IMR-90 (cell line): ENCODE results near the gene NOL12.

ENCODE experiments used
- BHLHE40 ChIP-seq: fragments of 150-350 bp; IDR thresholded peaks from 2 replicates; pipeline ENCODE4 v1.6.1; 2016; ENCODE audit warnings: mild to moderate bottlenecking, low read depth, low read length
- CEBPB ChIP-seq: IDR thresholded peaks from 2 replicates; pipeline ENCODE4 v1.6.1; 2012; ENCODE audit warnings: low read depth, low read length, improper control_type of control experiment
- POLR2A ChIP-seq: IDR thresholded peaks from 2 replicates; pipeline ENCODE4 v1.6.1; 2012; ENCODE audit warnings: mild to moderate bottlenecking, low read depth, low read length
- RAD21 ChIP-seq: IDR thresholded peaks from 2 replicates; pipeline ENCODE4 v1.6.1; 2012; ENCODE audit warnings: low read length, improper control_type of control experiment
- RFX5 ChIP-seq: IDR thresholded peaks from 2 replicates; pipeline ENCODE4 v1.8.0; 2012; ENCODE audit warnings: low read depth, mild to moderate bottlenecking, low read length, moderate library complexity
- TF ChIP-seq, protein P1 (sequence below): conservative IDR thresholded peaks from 2 replicates; pipeline ENCODE4 v1.5.1; 2012; ENCODE audit warnings: mild to moderate bottlenecking, low read depth, low read length, improper control_type of control experiment

DNA sequence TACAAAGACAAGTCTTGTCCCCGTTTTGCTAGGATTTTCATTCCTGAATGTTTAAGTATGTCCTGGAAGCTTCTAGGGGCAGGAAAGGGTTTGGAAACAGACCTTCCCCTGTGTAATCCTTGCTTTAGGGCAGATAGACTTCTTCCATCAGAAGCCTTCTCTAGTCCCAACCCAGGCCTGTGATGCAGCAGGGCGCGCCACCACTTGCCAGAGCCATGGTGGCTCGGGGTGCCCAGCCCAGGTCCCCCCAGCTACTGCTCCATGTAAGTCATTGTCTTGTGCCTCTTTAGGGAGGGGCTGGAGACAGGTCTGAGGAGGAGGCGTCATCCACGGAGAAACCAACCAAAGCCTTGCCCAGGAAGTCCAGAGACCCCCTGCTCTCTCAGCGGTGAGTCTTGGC is 4.3 kb downstream of the NOL12 start:
- TF ChIP-seq, protein P1, sequence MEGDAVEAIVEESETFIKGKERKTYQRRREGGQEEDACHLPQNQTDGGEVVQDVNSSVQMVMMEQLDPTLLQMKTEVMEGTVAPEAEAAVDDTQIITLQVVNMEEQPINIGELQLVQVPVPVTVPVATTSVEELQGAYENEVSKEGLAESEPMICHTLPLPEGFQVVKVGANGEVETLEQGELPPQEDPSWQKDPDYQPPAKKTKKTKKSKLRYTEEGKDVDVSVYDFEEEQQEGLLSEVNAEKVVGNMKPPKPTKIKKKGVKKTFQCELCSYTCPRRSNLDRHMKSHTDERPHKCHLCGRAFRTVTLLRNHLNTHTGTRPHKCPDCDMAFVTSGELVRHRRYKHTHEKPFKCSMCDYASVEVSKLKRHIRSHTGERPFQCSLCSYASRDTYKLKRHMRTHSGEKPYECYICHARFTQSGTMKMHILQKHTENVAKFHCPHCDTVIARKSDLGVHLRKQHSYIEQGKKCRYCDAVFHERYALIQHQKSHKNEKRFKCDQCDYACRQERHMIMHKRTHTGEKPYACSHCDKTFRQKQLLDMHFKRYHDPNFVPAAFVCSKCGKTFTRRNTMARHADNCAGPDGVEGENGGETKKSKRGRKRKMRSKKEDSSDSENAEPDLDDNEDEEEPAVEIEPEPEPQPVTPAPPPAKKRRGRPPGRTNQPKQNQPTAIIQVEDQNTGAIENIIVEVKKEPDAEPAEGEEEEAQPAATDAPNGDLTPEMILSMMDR, result no peak
- TF ChIP-seq POLR2A (no peak), RFX5 (no peak), CEBPB (no peak), RAD21 (no peak), BHLHE40 (no peak)
